Mononuclear cell (primary cell): ENCODE data around the gene ZNF888. TPM values are rescaled to one million over a fixed set of nuclear protein-coding genes. Genes with fewer than 3 reads are reported as not detected.
A peak's percentile ranks its signal among the peaks of the same experiment; 100 is the strongest.
"Not testable (repeated sequence)": the region's sequence is repeated elsewhere in the genome, so short reads cannot be mapped to it uniquely, and the experiment has no call there.

Experiments used
- H3K27me3 ChIP-seq: 2 replicates; pipeline ENCODE4 v1.6.0; 2011; ENCODE audit warnings: low read length, control low read depth; ENCODE audit not compliant: insufficient read depth
- H3K4me1 ChIP-seq: 2 replicates; pipeline ENCODE4 v1.5.1; 2011; ENCODE audit warnings: mild to moderate bottlenecking, low read length, control low read depth; ENCODE audit not compliant: insufficient read depth
- H3K4me3 ChIP-seq: 2 replicates; pipeline ENCODE4 v1.5.1; 2011; ENCODE audit warnings: mild to moderate bottlenecking, low read length, moderate library complexity
- H3K9me3 ChIP-seq: 2 replicates; pipeline ENCODE4 v1.5.1; 2011; ENCODE audit warnings: low read depth, mild to moderate bottlenecking, control low read depth, low read length
- total RNA-seq: library from RNA; depleted of rRNA; stranded (reverse); fragments of >200 nt; gene quantifications from one replicate; pipeline ENCODE4 v1.2.3, GENCODE V29; 2012

ZNF888 gene
- total RNA-seq, 1 donor, result 3.8 TPM

DNA sequence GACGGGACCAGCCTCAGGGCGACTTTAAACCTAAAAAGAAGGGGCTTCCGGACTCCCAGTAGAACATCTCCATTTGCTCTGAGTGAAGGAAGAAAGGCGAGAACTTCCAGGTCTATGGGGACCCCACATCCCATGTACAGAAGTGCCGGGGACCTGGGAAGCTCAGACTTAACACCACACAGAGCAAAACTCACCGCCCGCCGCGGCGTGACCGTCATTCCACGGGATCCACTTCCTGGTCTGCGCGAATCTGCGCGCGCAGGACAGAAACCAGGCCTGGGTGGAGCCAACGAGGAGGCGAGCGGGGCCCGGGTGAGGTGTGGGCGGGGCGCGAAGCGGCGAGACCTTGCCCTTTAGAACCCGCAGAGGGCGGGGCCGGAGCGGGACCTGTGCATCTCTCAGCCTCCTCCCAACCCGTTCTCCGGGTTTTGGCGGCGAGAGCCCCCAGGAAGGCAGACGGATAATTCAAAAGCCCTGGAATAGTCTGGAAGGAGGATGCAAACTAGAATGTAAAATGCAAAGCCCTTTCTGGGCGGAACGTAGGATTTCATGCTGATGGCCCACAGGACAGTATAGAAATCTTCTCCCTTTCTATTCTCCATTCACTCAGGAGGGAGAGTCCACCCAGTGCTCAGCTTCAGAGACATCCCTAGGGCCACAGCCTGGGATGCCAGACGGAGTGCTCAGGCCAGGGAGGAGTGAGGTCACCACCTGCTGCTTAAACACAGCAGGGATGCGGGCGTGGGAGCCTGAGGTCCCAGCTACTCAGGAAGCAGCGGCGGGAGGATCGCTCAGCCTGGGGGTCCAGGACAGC, 65.6 kb downstream of the ZNF888 start, which contains the start of gene ZNF468:
TSS of gene ZNF468 (minus strand) at position 242 of the 814 bp plus-strand sequence. CDS start 3,347 bp downstream, outside the sequence.
- peak within 1 kb of the TSS; percentile 68 for H3K4me3 ChIP-seq
- not testable (repeated sequence) for H3K9me3 ChIP-seq, H3K4me1 ChIP-seq, H3K27me3 ChIP-seq

DNA sequence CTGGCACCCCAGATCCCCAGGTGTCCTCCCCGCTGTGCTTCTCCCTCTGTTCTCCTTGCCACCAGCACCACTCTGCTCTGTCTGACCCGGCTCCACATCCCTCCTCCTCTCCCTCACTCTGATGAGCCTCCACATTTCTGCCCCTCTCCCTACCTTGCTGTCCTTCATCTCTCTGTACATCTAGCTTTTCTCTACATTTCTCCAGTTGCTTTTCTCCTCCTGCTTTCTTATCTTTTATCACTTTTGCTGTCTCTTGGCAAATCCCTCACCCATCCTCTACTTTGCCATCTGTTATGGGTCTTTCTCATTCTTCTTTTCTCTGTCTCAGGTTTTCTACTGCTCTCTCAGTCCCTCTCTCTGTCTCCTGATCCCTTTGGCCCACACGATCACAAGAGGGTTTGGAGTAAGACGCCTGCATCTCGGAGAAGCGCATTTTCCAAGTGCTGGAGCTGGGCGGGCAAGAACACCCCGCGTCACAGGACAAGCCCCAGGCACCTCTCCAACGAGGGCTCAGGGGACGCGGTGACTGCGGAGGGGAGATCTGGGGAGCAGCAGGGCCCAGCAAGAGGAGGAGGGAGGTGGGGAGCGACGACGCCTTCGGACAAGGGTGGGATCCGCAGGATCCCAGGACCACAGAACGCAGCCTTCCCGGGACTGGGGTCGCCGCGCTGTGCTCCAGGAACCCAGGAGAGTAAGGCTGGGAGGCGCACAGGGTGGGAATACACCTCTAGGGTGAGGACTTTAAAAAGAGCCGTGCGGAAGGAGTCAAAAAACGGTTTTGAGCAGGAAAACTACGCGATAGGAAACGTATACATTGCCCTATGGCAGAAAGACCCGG, 66.5 kb downstream of the ZNF888 start:
- H3K4me1 ChIP-seq, H3K9me3 ChIP-seq, H3K27me3 ChIP-seq: not testable (repeated sequence)
- peak overlapping the region; percentile 68 for H3K4me3 ChIP-seq

Other genes with a start within 250 kb of the ZNF888 start
- 16.7 TPM for gene ZNF611, start 188.4 kb downstream of the ZNF888 start, total RNA-seq
- 6.9 TPM for gene ZNF600, start 136.6 kb downstream of the ZNF888 start, total RNA-seq
- gene ZNF28, start 101.8 kb downstream of the ZNF888 start, total RNA-seq, result 3.3 TPM
- 19.6 TPM for gene ZNF468, start 65.8 kb downstream of the ZNF888 start, total RNA-seq
- gene ZNF320, start 25.8 kb downstream of the ZNF888 start, total RNA-seq, result not detected
- 11.0 TPM for gene ZNF816, start 39.5 kb upstream of the ZNF888 start, total RNA-seq
- under 0.01 TPM for gene ERVV-1, start 90.5 kb upstream of the ZNF888 start, total RNA-seq
- gene ERVV-2, start 121.3 kb upstream of the ZNF888 start, total RNA-seq, result not detected
- 48.6 TPM for gene ZNF160, start 180.0 kb upstream of the ZNF888 start, total RNA-seq
- gene ZNF415, start 209.5 kb upstream of the ZNF888 start, total RNA-seq, result 0.52 TPM
- gene ZNF347, start 235.6 kb upstream of the ZNF888 start, total RNA-seq, result 1.6 TPM